Mesodermal cell (in vitro differentiated cells): Measurements from ENCODE around the gene VWA3B.

Experiments used
- H3K27ac ChIP-seq: 2 replicates; pipeline ENCODE4 v1.7.0; 2013; ENCODE audit warnings: mild to moderate bottlenecking, low read depth, low read length, moderate library complexity; ENCODE audit not compliant: severe bottlenecking
- H3K36me3 ChIP-seq: 2 replicates; pipeline ENCODE4 v1.7.1; 2013; ENCODE audit warnings: mild to moderate bottlenecking, low read length, moderate library complexity; ENCODE audit not compliant: control insufficient read depth, insufficient read depth
- H3K4me1 ChIP-seq: one replicate; pipeline ENCODE4 v1.7.1; 2013; ENCODE audit warnings: mild to moderate bottlenecking, low read length; ENCODE audit not compliant: insufficient read depth, control insufficient read depth, poor library complexity, severe bottlenecking
- H3K4me3 ChIP-seq: 2 replicates; pipeline ENCODE4 v1.7.0; 2013; ENCODE audit warnings: low read length, control low read depth, mild to moderate bottlenecking; ENCODE audit not compliant: insufficient read depth, poor library complexity, severe bottlenecking; ENCODE audit errors: extremely low read depth
- H3K9me3 ChIP-seq: 2 replicates; pipeline ENCODE4 v1.7.1; 2013; ENCODE audit warnings: mild to moderate bottlenecking, low read length, moderate library complexity; ENCODE audit not compliant: control insufficient read depth
- WGBS, 2 experiments: methylation state at CpG; one replicate each; pipeline ENCODE4 v1.1.5; 2013; ENCODE audit warnings: missing lambda C conversion rate in 2 of 2; ENCODE audit not compliant: insufficient coverage in 2 of 2; 5-methylcytosine and 5-hydroxymethylcytosine counted together

The VWA3B gene

GRCh38 chr2:98357849-98358248 is 270.9 kb downstream of the VWA3B start:
- Histone ChIP-seq H3K4me3 (no peak overlapping the region), H3K4me1 (peaks cover 4% of the 10 kb centered on the region), H3K36me3 (no peaks in the 10 kb centered on the region), H3K9me3 (peaks cover 6% of the 10 kb centered on the region), H3K27ac (no peak overlapping the region)
- 70 to 94% methylated on average over 2 to 3 of the region's 3 CpGs for WGBS, 2 experiments

GRCh38 chr2:98359986-98360385 is 273.0 kb downstream of the VWA3B start:
- Histone ChIP-seq H3K27ac (no peak overlapping the region), H3K36me3 (no peaks in the 10 kb centered on the region), H3K9me3 (no peaks in the 10 kb centered on the region), H3K4me1 (peaks cover 4% of the 10 kb centered on the region), H3K4me3 (no peak overlapping the region)
- 100% methylated on average over 1 of the region's 1 CpG; no CpG with 5 or more reads in 1 of the 2 experiments for whole genome bisulfite sequencing, 2 experiments
